Liver (tissue), 9 donors: Measurements from ENCODE around the gene ZNF778. TPM values are rescaled to one million over a fixed set of nuclear protein-coding genes. Genes with fewer than 3 reads are reported as not detected.
"Not testable (repeated sequence)": the region's sequence is repeated elsewhere in the genome, so short reads cannot be mapped to it uniquely, and the experiment has no call there.

Experiments
- DNase-seq: peaks from one replicate; pipeline ENCODE4 v3.0.0-alpha.2; 2017; ENCODE audit warnings: low spot score
- H3K27ac ChIP-seq, 2 donors: one replicate each; pipeline ENCODE4 v1.7.0; 2013; ENCODE audit warnings: inconsistent platforms in 2 of 2, low read length in 2 of 2, control low read depth in 1 of 2, low read depth in 1 of 2, mild to moderate bottlenecking in 1 of 2
- H3K27me3 ChIP-seq, 4 donors: one replicate each; pipeline versions ENCODE4 v1.6.1 to v1.7.0; 2013; ENCODE audit warnings: low read length in 3 of 4, inconsistent platforms in 1 of 4, mild to moderate bottlenecking in 1 of 4, moderate library complexity in 1 of 4; ENCODE audit not compliant: control insufficient read depth in 4 of 4, insufficient read depth in 4 of 4
- H3K36me3 ChIP-seq, 4 donors: one replicate each; pipeline versions ENCODE4 v1.6.1 to v1.7.0; 2013; ENCODE audit warnings: low read length in 3 of 4, mild to moderate bottlenecking in 3 of 4, low read depth in 1 of 4, moderate library complexity in 1 of 4; ENCODE audit not compliant: control insufficient read depth in 4 of 4, insufficient read depth in 3 of 4
- H3K4me1 ChIP-seq, 4 donors: one replicate each; pipeline versions ENCODE4 v1.6.1 to v1.7.0; 2013; ENCODE audit warnings: low read length in 3 of 4, mild to moderate bottlenecking in 3 of 4, moderate library complexity in 1 of 4; ENCODE audit not compliant: control insufficient read depth in 4 of 4, insufficient read depth in 4 of 4
- H3K4me3 ChIP-seq, 3 donors: one replicate each; pipeline versions ENCODE4 v1.6.1 to v1.7.0; 2013; ENCODE audit warnings: low read length in 3 of 3, control low read depth in 1 of 3, low read depth in 1 of 3, mild to moderate bottlenecking in 1 of 3
- H3K9ac ChIP-seq, 2 donors: one replicate each; pipeline ENCODE4 v1.7.0; 2013; ENCODE audit warnings: low read length in 2 of 2, mild to moderate bottlenecking in 2 of 2, moderate library complexity in 2 of 2, control low read depth in 1 of 2, low read depth in 1 of 2
- H3K9me3 ChIP-seq, 4 donors: one replicate each; pipeline versions ENCODE4 v1.6.1 to v1.7.0; 2013; ENCODE audit warnings: low read length in 3 of 4; ENCODE audit not compliant: control insufficient read depth in 4 of 4
- CTCF ChIP-seq: fragments of 150-350 bp; IDR thresholded peaks from 2 replicates; pipeline ENCODE4 v1.5.1; 2017; ENCODE audit warnings: improper control_type of control experiment, low read depth, low read length; ENCODE audit not compliant: missing input control
- EGR1 ChIP-seq, 2 donors: IDR thresholded peaks; 2 replicates each; pipeline ENCODE4 v1.6.1; 2016 to 2018; ENCODE audit warnings: antibody characterized with exemption in 2 of 2, low read depth in 2 of 2
- GABPA ChIP-seq, 2 donors: IDR thresholded peaks in 1 of 2; conservative IDR thresholded peaks in 1 of 2; 2 replicates each; pipeline ENCODE4 v1.6.1; 2016; ENCODE audit warnings: antibody characterized with exemption in 2 of 2, mild to moderate bottlenecking in 1 of 2, moderate library complexity in 1 of 2
- JUND ChIP-seq, 2 donors: IDR thresholded peaks; 2 replicates each; pipeline ENCODE4 v1.6.1; 2016; ENCODE audit warnings: antibody characterized with exemption in 2 of 2
- NR2F2 ChIP-seq: IDR thresholded peaks from 2 replicates; pipeline ENCODE4 v1.6.1; 2016; ENCODE audit warnings: antibody characterized with exemption
- REST ChIP-seq: IDR thresholded peaks from 2 replicates; pipeline ENCODE4 v1.6.1; 2016; ENCODE audit warnings: antibody characterized with exemption, mild to moderate bottlenecking
- RXRA ChIP-seq, 2 donors: IDR thresholded peaks; 2 replicates each; pipeline ENCODE4 v1.6.1; 2017 to 2018; ENCODE audit warnings: antibody characterized with exemption in 2 of 2, mild to moderate bottlenecking in 1 of 2
- SP1 ChIP-seq: IDR thresholded peaks from 2 replicates; pipeline ENCODE4 v1.6.1; 2018; ENCODE audit warnings: antibody characterized with exemption, mild to moderate bottlenecking
- TAF1 ChIP-seq: conservative IDR thresholded peaks from 2 replicates; pipeline ENCODE4 v1.6.1; 2016; ENCODE audit warnings: antibody characterized with exemption, mild to moderate bottlenecking
- YY1 ChIP-seq: IDR thresholded peaks from 2 replicates; pipeline ENCODE4 v1.6.1; 2016; ENCODE audit warnings: antibody characterized with exemption, mild to moderate bottlenecking
- WGBS: extraction: QIAGEN DNeasy Blood & Tissue Kit; methylation state at CpG from one replicate; pipeline ENCODE4 v1.1.7; 2013; 5-methylcytosine and 5-hydroxymethylcytosine counted together
- polyA plus RNA-seq, 2 donors: library from polyadenylated mRNA; stranded (reverse) in 1 of 2; unstranded in 1 of 2; fragments of 200-250 nt in 1 of 2; fragments of >200 nt in 1 of 2; fragmentation: Nextera tagmentation in 1 of 2; extraction: Ambion mirVana in 1 of 2; gene quantifications; one replicate each; pipeline versions ENCODE4 v1.2.1 to v1.2.3, GENCODE V29; 2013 to 2015
- total RNA-seq, 2 donors: library from RNA; depleted of rRNA; stranded (reverse); fragments of >200 nt; gene quantifications; one replicate each; pipeline ENCODE4 v1.2.3, GENCODE V29; 2014
- TF ChIP-seq, protein P1 (sequence below): IDR thresholded peaks from 2 replicates; pipeline ENCODE4 v1.6.1; 2016; ENCODE audit warnings: antibody characterized with exemption
- donor health status: healthy.
- donor health status: healthy.
- donor health status: healthy.
- donor health status: healthy.
- donor health status: healthy.

The ZNF778 gene
- total and polyA plus RNA-seq, 4 donors, result 0.75 to 9.2 (median 4.2) TPM

DNA sequence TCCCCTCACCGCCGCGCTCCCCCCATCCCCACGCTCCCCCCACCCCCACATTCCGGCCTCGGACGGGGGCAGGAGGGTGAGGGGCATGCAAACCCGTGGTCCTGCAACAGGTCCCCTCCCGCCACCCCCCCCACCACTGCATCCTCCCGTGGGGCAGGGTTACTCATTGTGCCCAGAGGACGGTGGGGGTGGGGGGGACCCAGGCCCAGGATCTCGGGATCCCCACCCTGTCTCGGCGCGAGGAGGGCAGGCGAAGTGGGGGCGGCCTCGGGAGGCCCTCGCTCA, 25.7 kb upstream of the ZNF778 start (continued):
- TF ChIP-seq GABPA (IDR thresholded peaks at IDR 0.05 in 1 of 2, conservative IDR thresholded peaks at IDR 0.05 in 1 of 2), result no peak
- TF ChIP-seq, protein P1, sequence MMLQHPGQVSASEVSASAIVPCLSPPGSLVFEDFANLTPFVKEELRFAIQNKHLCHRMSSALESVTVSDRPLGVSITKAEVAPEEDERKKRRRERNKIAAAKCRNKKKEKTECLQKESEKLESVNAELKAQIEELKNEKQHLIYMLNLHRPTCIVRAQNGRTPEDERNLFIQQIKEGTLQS, result no peak
- TF ChIP-seq SP1, result no peak

GRCh38 chr16:89192186-89192955, 25.1 kb upstream of the ZNF778 start:
- not testable (repeated sequence) for H3K9ac ChIP-seq, H3K27me3 ChIP-seq, H3K27ac ChIP-seq, H3K4me1 ChIP-seq, H3K9me3 ChIP-seq, H3K36me3 ChIP-seq
- DNase-seq, result peak; percentile 68
- 5% methylated on average over 63 of the region's 63 CpGs for WGBS
- peak overlapping the region in 1 of 3 donors; percentile 39 for H3K4me3 ChIP-seq

DNA sequence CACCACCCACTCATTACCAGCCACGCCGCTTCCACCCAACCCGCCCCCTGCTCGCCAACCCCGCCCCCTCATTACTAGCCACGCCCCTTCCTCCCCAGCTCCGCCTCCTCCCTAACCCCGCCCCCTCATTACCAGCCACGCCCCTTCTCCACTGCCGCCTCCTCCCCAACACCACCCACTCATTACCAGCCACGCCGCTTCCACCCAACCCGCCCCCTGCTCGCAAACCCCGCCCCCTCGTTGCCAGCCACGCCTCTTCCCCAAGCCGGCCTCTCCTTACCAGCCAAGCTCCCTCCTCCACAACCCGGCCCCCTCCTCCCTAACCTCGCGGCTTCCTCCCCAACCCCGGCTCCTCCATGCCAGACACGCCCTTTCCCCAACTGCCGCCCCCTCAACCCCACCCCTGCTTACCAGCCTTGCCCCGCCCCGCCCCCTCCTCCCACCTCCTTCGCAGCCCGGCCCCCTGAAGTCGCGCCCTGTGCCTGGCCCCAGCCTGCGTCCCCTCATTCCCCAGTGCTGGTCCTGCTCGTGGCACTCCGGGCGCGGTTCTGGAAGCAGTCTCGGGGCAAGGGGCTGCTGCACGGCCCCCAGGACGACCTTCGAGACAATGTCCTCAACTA, 24.4 kb upstream of the ZNF778 start:
- H3K4me3 ChIP-seq, result no peak overlapping the region
- no peak overlapping the region for H3K9ac ChIP-seq
- no peak for DNase-seq
- no peaks in the 10 kb centered on the region for H3K9me3 ChIP-seq
- no peak overlapping the region for H3K27ac ChIP-seq
- H3K27me3 ChIP-seq, result no peaks in the 10 kb centered on the region
- no peaks in the 10 kb centered on the region for H3K36me3 ChIP-seq
- no peak for TF ChIP-seq SP1
- TF ChIP-seq REST, result no peak
- no peak for TF ChIP-seq RXRA (IDR thresholded peaks at IDR 0.05)
- TF ChIP-seq, protein P1, result no peak
- no peak for TF ChIP-seq JUND (IDR thresholded peaks at IDR 0.05)
- no peak for TF ChIP-seq GABPA (IDR thresholded peaks at IDR 0.05 in 1 of 2, conservative IDR thresholded peaks at IDR 0.05 in 1 of 2)
- no peak for TF ChIP-seq EGR1 (IDR thresholded peaks at IDR 0.05; ENCODE audit: low read depth in 2 of 2)
- WGBS, result 14% methylated on average over 39 of the region's 39 CpGs
- peaks cover 0 to 5% (median 4%) of the 10 kb centered on the region in 4 donors for H3K4me1 ChIP-seq

DNA sequence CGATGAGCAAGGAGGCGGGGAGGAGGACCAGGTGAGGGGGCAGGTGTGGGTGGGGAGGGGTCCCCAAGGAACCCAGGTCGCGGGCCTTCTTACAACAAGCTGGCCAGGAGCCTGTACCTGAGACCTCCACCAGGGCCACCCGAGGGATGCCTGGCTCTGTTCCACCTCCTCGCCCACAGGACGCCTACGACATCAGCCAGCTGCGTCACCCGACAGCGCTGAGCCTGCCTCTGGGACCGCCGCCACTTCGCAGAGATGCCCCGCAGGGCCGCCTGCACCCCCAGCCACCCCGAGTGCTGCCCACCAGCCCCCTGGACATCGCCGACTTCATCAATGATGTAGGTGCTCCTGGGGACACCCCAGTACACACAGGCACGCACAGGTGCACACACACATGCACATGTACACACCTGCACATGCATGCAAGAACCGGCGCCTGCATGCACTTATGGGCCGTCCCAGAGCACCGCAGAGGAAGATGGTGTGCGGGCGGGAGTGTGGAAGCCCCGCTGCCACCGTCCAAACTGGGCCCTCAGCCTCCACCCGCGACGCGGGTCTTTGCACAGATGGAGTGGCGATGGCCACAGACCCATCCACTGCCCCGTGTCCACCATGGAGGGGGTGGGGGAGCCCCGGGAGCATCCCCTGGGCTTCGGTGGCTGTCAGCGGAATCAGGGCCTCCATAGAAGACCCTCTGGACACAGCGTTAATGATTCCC, 23.8 kb upstream of the ZNF778 start:
- H3K9ac ChIP-seq, result no peak overlapping the region
- no peak for DNase-seq
- H3K4me1 ChIP-seq, result peaks cover 0 to 5% (median 4%) of the 10 kb centered on the region in 4 donors
- no peak overlapping the region for H3K4me3 ChIP-seq
- no peaks in the 10 kb centered on the region for H3K9me3 ChIP-seq
- no peaks in the 10 kb centered on the region for H3K27me3 ChIP-seq
- H3K27ac ChIP-seq, result no peak overlapping the region
- WGBS, result 77% methylated on average over 38 of the region's 38 CpGs
- H3K36me3 ChIP-seq, result no peaks in the 10 kb centered on the region
- TF ChIP-seq NR2F2 (no peak), REST (no peak), TAF1 (no peak), JUND (IDR thresholded peaks at IDR 0.05) (no peak), EGR1 (IDR thresholded peaks at IDR 0.05; ENCODE audit: low read depth in 2 of 2) (no peak), RXRA (IDR thresholded peaks at IDR 0.05) (no peak), CTCF (no peak), YY1 (no peak)
- TF ChIP-seq, protein P1, result no peak
